Measurements from ENCODE around the gene SNRPB2. TPM values are rescaled to one million over a fixed set of nuclear protein-coding genes. Genes with fewer than 3 reads are reported as not detected.

SNRPB2 gene
- polyA plus RNA-seq, 1 donor (not counting 4 experiments of a cell fraction or from before 2014, with no cell fraction given): 75.8 TPM

GRCh38 chr20:16758454-16759180 is 28.8 kb downstream of the SNRPB2 start:
- Histone ChIP-seq H3K36me3 (ENCODE audit: control insufficient read depth in 2 of 2, extremely low read depth in 1 of 2, insufficient read depth in 2 of 2, low read length in 2 of 2) (no peaks in the 10 kb centered on the region), H3K4me2 (ENCODE audit: control insufficient read depth, extremely low read depth, insufficient read depth, low read depth, low read length) (no peak overlapping the region), H3K27me3 (ENCODE audit: control insufficient read depth, extremely low read depth, insufficient read depth, low read length) (no peaks in the 10 kb centered on the region), H4K20me1 (ENCODE audit: control insufficient read depth, extremely low read depth, insufficient read depth, low read length) (no peaks in the 10 kb centered on the region), H3K9me1 (ENCODE audit: control insufficient read depth, extremely low read depth, insufficient read depth, low read length) (no peaks in the 10 kb centered on the region), H3K4me1 (ENCODE audit: control insufficient read depth, extremely low read depth, insufficient read depth, low read length) (no peaks in the 10 kb centered on the region), H3K27ac (ENCODE audit: control insufficient read depth, insufficient read depth, low read length) (no peak overlapping the region), H3K9ac (ENCODE audit: control insufficient read depth, extremely low read depth, insufficient read depth, low read length) (no peak overlapping the region), H2AFZ (ENCODE audit: control insufficient read depth, low read length) (no peak overlapping the region), H3K79me2 (ENCODE audit: control insufficient read depth, insufficient read depth, low read length) (no peaks in the 10 kb centered on the region), H3K4me3 (ENCODE audit: control insufficient read depth in 2 of 3, extremely low read depth in 1 of 3, insufficient read depth in 2 of 3, low read depth in 1 of 3, low read length in 3 of 3) (no peak overlapping the region), H3K9me3 (ENCODE audit: control insufficient read depth, low read depth, low read length) (no peaks in the 10 kb centered on the region)
- FAIRE-seq: no peak
- DNase-seq (ENCODE audit: low read depth, low spot score): no peak
- TF ChIP-seq CTCF (optimal IDR thresholded peaks at IDR 0.05 in 1 of 3, IDR thresholded peaks at IDR 0.05 in 1 of 3, conservative IDR thresholded peaks at IDR 0.05 in 1 of 3; ENCODE audit: extremely low read depth in 1 of 3, insufficient read depth in 2 of 3, low read length in 3 of 3) (no peak), EZH2 (IDR thresholded peaks at IDR 0.05; ENCODE audit: low read length) (no peak)
- dilution Hi-C loops (cut with MboI; ENCODE audit: extremely low pct_ligation_motif_present, low sequenced_read_pairs): loop anchor here (25.0 kb wide), 1 partner anchor 246 kb away; no protein-coding TSS in a partner anchor

- H3K9ac ChIP-seq (ENCODE audit: control insufficient read depth, extremely low read depth, insufficient read depth, low read length): no peak overlapping the region
- H3K79me2 ChIP-seq (ENCODE audit: control insufficient read depth, insufficient read depth, low read length): no peaks in the 10 kb centered on the region
- H3K27ac ChIP-seq (ENCODE audit: control insufficient read depth, insufficient read depth, low read length): no peak overlapping the region
- dilution Hi-C loops (cut with MboI; ENCODE audit: extremely low pct_ligation_motif_present, low sequenced_read_pairs): loop anchor here (25.0 kb wide), 1 partner anchor 247 kb away; no protein-coding TSS in a partner anchor
- H3K4me3 ChIP-seq (ENCODE audit: control insufficient read depth in 2 of 3, extremely low read depth in 1 of 3, insufficient read depth in 2 of 3, low read depth in 1 of 3, low read length in 3 of 3): no peak overlapping the region
- no peaks in the 10 kb centered on the region for H3K9me1 ChIP-seq (ENCODE audit: control insufficient read depth, extremely low read depth, insufficient read depth, low read length)
- H3K27me3 ChIP-seq (ENCODE audit: control insufficient read depth, extremely low read depth, insufficient read depth, low read length): no peaks in the 10 kb centered on the region
- H2AFZ ChIP-seq (ENCODE audit: control insufficient read depth, low read length): no peak overlapping the region
- H4K20me1 ChIP-seq (ENCODE audit: control insufficient read depth, extremely low read depth, insufficient read depth, low read length): no peaks in the 10 kb centered on the region
- no peak overlapping the region for H3K4me2 ChIP-seq (ENCODE audit: control insufficient read depth, extremely low read depth, insufficient read depth, low read depth, low read length)
- no peaks in the 10 kb centered on the region for H3K9me3 ChIP-seq (ENCODE audit: control insufficient read depth, low read depth, low read length)
- TF ChIP-seq EZH2 (IDR thresholded peaks at IDR 0.05; ENCODE audit: low read length): no peak
- TF ChIP-seq CTCF (optimal IDR thresholded peaks at IDR 0.05 in 1 of 3, IDR thresholded peaks at IDR 0.05 in 1 of 3, conservative IDR thresholded peaks at IDR 0.05 in 1 of 3; ENCODE audit: extremely low read depth in 1 of 3, insufficient read depth in 2 of 3, low read length in 3 of 3): no peak
- no peak for DNase-seq (ENCODE audit: low read depth, low spot score)
- H3K36me3 ChIP-seq (ENCODE audit: control insufficient read depth in 2 of 2, extremely low read depth in 1 of 2, insufficient read depth in 2 of 2, low read length in 2 of 2): no peaks in the 10 kb centered on the region
- no peak for FAIRE-seq
- no peaks in the 10 kb centered on the region for H3K4me1 ChIP-seq (ENCODE audit: control insufficient read depth, extremely low read depth, insufficient read depth, low read length)
These were observed 29.3 kb downstream of the SNRPB2 start for GRCh38 chr20:16759181-16759563.

Data from keratinocyte (primary cell).